H1 (cell line): ENCODE measurements around the gene SBF2. TPM values are rescaled to one million over a fixed set of nuclear protein-coding genes. Genes with fewer than 3 reads are reported as not detected.

Source experiments
- CTCF ChIA-PET: fragments of 300-600 bp; sonication (Branson Sonifier 250); formaldehyde crosslinking; loops from one replicate; lab custom pipeline; 2021; ENCODE audit not compliant: partially characterized antibody; lab: Charles Lee
- POLR2A ChIA-PET: fragments of 300-600 bp; sonication (Branson Sonifier 250); formaldehyde crosslinking; loops from one replicate; lab custom pipeline; 2021; ENCODE audit warnings: inconsistent platforms; ENCODE audit not compliant: partially characterized antibody; lab: Charles Lee
- DNase-seq, 2 experiments: peaks; one replicate each; pipeline versions ENCODE4 v3.0.0 to v3.0.0-alpha.2; 2010 to 2022; ENCODE audit warnings: low spot score in 2 of 2, low read depth in 1 of 2, mixed read lengths in 1 of 2
- FAIRE-seq: peaks from 2 replicates; lab custom pipeline; 2011; peaks lifted over from hg19 to GRCh38; lab: Jason Lieb, UNC
- H2AFZ ChIP-seq: 2 replicates; pipeline ENCODE4 v1.8.1; 2012; ENCODE audit warnings: low read length, inconsistent platforms
- H2AK5ac ChIP-seq: 2 replicates; pipeline ENCODE4 v1.6.1; 2013; ENCODE audit warnings: low read depth, low read length
- H2BK120ac ChIP-seq: replicated peaks from 2 replicates; pipeline ENCODE3; 2013; ENCODE audit warnings: low read depth, low read length, inconsistent platforms
- H2BK12ac ChIP-seq: 2 replicates; pipeline ENCODE4 v1.6.1; 2013; ENCODE audit warnings: low read depth, low read length
- H2BK15ac ChIP-seq: 2 replicates; pipeline ENCODE4 v1.6.1; 2013; ENCODE audit warnings: low read length
- H2BK20ac ChIP-seq: 2 replicates; pipeline ENCODE4 v1.6.1; 2013; ENCODE audit warnings: low read length
- H2BK5ac ChIP-seq: 2 replicates; pipeline ENCODE4 v1.6.1; 2013; ENCODE audit warnings: low read depth, low read length
- H3K14ac ChIP-seq: 2 replicates; pipeline ENCODE4 v1.6.1; 2013; ENCODE audit warnings: inconsistent platforms; ENCODE audit not compliant: insufficient read length
- H3K18ac ChIP-seq: 2 replicates; pipeline ENCODE4 v1.6.1; 2013; ENCODE audit warnings: low read length; ENCODE audit errors: extremely low read depth
- H3K23ac ChIP-seq: 2 replicates; pipeline ENCODE4 v1.6.1; 2013; ENCODE audit warnings: inconsistent platforms; ENCODE audit not compliant: insufficient read length
- H3K23me2 ChIP-seq: 2 replicates; pipeline ENCODE4 v1.6.1; 2013; ENCODE audit warnings: low read depth, low read length
- H3K27ac ChIP-seq: 2 replicates; pipeline ENCODE4 v1.6.1; 2011; ENCODE audit warnings: low read depth, low read length, inconsistent platforms
- H3K27me3 ChIP-seq, 4 experiments: replicated peaks in 1 of 4; 1 replicate in 1 of 4; 2 replicates in 3 of 4; pipeline versions ENCODE4 v1.6.1 to v1.8.1; 2011 to 2013; ENCODE audit warnings: low read length in 3 of 4, mild to moderate bottlenecking in 3 of 4, inconsistent platforms in 2 of 4, mixed read lengths in 2 of 4, moderate library complexity in 1 of 4; ENCODE audit not compliant: control insufficient read depth in 3 of 4, insufficient read depth in 3 of 4; ENCODE audit errors: extremely low read depth in 1 of 4
- H3K36me3 ChIP-seq, 4 experiments: 2 replicates each; pipeline versions ENCODE4 v1.6.1 to v1.8.1; 2011 to 2013; ENCODE audit warnings: mild to moderate bottlenecking in 4 of 4, low read length in 3 of 4, moderate library complexity in 2 of 4, control low read depth in 1 of 4, inconsistent platforms in 1 of 4; ENCODE audit not compliant: insufficient read depth in 4 of 4, control insufficient read depth in 2 of 4
- H3K4ac ChIP-seq: replicated peaks from 2 replicates; pipeline ENCODE3; 2013; ENCODE audit warnings: low read length, low read depth, mixed read lengths, inconsistent platforms; ENCODE audit not compliant: insufficient read length
- H3K4me1 ChIP-seq, 4 experiments: replicated peaks in 1 of 4; 1 replicate in 1 of 4; 2 replicates in 3 of 4; pipeline versions ENCODE4 v1.6.1 to v1.8.1; 2011 to 2013; ENCODE audit warnings: low read length in 3 of 4, inconsistent platforms in 2 of 4, mixed read lengths in 1 of 4; ENCODE audit not compliant: insufficient read depth in 4 of 4, control insufficient read depth in 3 of 4
- H3K4me2 ChIP-seq, 2 experiments: 2 replicates each; pipeline versions ENCODE4 v1.6.1 to v1.8.1; 2011 to 2013; ENCODE audit warnings: low read depth in 2 of 2, low read length in 2 of 2, control low read depth in 1 of 2, inconsistent platforms in 1 of 2, mild to moderate bottlenecking in 1 of 2; ENCODE audit not compliant: insufficient read depth in 1 of 2
- H3K4me3 ChIP-seq, 4 experiments: fragments of 200-600, 300-600 bp in 1 of 4; sonication (generic), shearing (Covaris generic), sonication (Bioruptor Twin) in 1 of 4; 2 replicates each; pipeline versions ENCODE4 v1.5.1 to v1.8.1; 2011 to 2016; ENCODE audit warnings: low read length in 4 of 4, low read depth in 3 of 4, control low read depth in 2 of 4, inconsistent platforms in 2 of 4, mild to moderate bottlenecking in 2 of 4, mixed read lengths in 1 of 4, moderate library complexity in 1 of 4; ENCODE audit not compliant: insufficient read depth in 2 of 4; ENCODE audit errors: extremely low read depth in 1 of 4
- H3K56ac ChIP-seq: replicated peaks from 2 replicates; pipeline ENCODE3; 2013; ENCODE audit warnings: low read depth, mild to moderate bottlenecking, mixed read lengths, low read length, inconsistent platforms; ENCODE audit not compliant: insufficient read length
- H3K79me1 ChIP-seq: 2 replicates; pipeline ENCODE4 v1.6.1; 2013; ENCODE audit warnings: low read depth, low read length, control low read depth
- H3K79me2 ChIP-seq, 2 experiments: 2 replicates each; pipeline versions ENCODE4 v1.6.1 to v1.8.1; 2012 to 2013; ENCODE audit warnings: low read length in 2 of 2, mild to moderate bottlenecking in 2 of 2, inconsistent platforms in 1 of 2; ENCODE audit not compliant: insufficient read depth in 2 of 2, control insufficient read depth in 1 of 2
- H3K9ac ChIP-seq, 4 experiments: replicated peaks in 1 of 4; 1 replicate in 1 of 4; 2 replicates in 3 of 4; pipeline versions ENCODE4 v1.6.1 to v1.8.1; 2011 to 2013; ENCODE audit warnings: low read depth in 3 of 4, low read length in 3 of 4, control low read depth in 2 of 4, mild to moderate bottlenecking in 2 of 4, moderate library complexity in 2 of 4, inconsistent platforms in 1 of 4; ENCODE audit errors: extremely low read depth in 1 of 4
- H3K9me3 ChIP-seq, 2 experiments: 2 replicates each; pipeline versions ENCODE4 v1.6.1 to v1.8.1; 2012 to 2013; ENCODE audit warnings: mild to moderate bottlenecking in 2 of 2, moderate library complexity in 2 of 2, control low read depth in 1 of 2, inconsistent platforms in 1 of 2, low read depth in 1 of 2, low read length in 1 of 2, mixed read lengths in 1 of 2; ENCODE audit not compliant: insufficient read depth in 2 of 2
- H4K20me1 ChIP-seq, 2 experiments: replicated peaks in 1 of 2; 2 replicates each; pipeline versions ENCODE3 to v1.8.1; 2011 to 2013; ENCODE audit warnings: inconsistent platforms in 2 of 2, low read length in 2 of 2, mild to moderate bottlenecking in 1 of 2; ENCODE audit not compliant: insufficient read depth in 2 of 2, control insufficient read depth in 1 of 2
- H4K5ac ChIP-seq: 2 replicates; pipeline ENCODE4 v1.6.1; 2013; ENCODE audit warnings: low read length, low read depth, mixed read lengths, inconsistent platforms; ENCODE audit not compliant: insufficient read length
- H4K8ac ChIP-seq: 2 replicates; pipeline ENCODE4 v1.8.0; 2013; ENCODE audit warnings: mild to moderate bottlenecking, moderate library complexity, low read length, inconsistent platforms; ENCODE audit not compliant: insufficient read depth; ENCODE audit errors: extremely low read depth
- H4K91ac ChIP-seq: replicated peaks from 2 replicates; pipeline ENCODE3; 2013; ENCODE audit warnings: low read length, mixed read lengths, inconsistent platforms; ENCODE audit not compliant: insufficient read length
- CHD1 ChIP-seq: IDR thresholded peaks from 2 replicates; pipeline ENCODE4 v1.6.1; 2012; ENCODE audit warnings: low read depth, low read length, improper control_type of control experiment
- YY1 ChIP-seq: IDR thresholded peaks from 2 replicates; pipeline ENCODE4 v1.6.1; 2011; ENCODE audit warnings: low read depth, mild to moderate bottlenecking, low read length
- WGBS, 2 experiments: shearing (Covaris generic) in 1 of 2; methylation state at CpG; one replicate each; pipeline versions ENCODE4 v1.1.6 to v1.1.7; 2013 to 2015; ENCODE audit warnings: low lambda C conversion rate in 2 of 2, mixed read lengths in 2 of 2, inconsistent platforms in 1 of 2, low coverage in 1 of 2, missing lambda C conversion rate in 1 of 2; ENCODE audit not compliant: insufficient replicate concordance in 2 of 2, insufficient coverage in 1 of 2, insufficient read length in 1 of 2; ENCODE audit errors: extremely low coverage in 1 of 2, missing lambda C conversion rate in 1 of 2; 5-methylcytosine and 5-hydroxymethylcytosine counted together
- polyA plus RNA-seq, 7 experiments: library from polyadenylated mRNA; depleted of rRNA in 3 of 7; stranded (reverse) in 5 of 7; unstranded in 2 of 7; fragments of >200 nt in 5 of 7; fragments of 200-250 nt in 2 of 7; gene quantifications; 1 replicate in 5 of 7; 2 replicates in 1 of 7; 4 replicates in 1 of 7; pipeline versions ENCODE4 v1.2.1 to v1.2.3, GENCODE V29; 2011 to 2013; ENCODE audit warnings: missing spikeins in 2 of 7, mixed read lengths in 2 of 7
- total RNA-seq: library from RNA; stranded (reverse); fragmentation: NEBNext Ultra II Directional; extraction: Animal tissue kit (Norgen Biotek cat#: 25700); gene quantifications from 2 replicates; pipeline ENCODE4 v1.2.1, GENCODE V29; 2021

SBF2 gene
- total and polyA plus RNA-seq, 2 of the 8 experiments (the other 6 are each of a cell fraction or from before 2014, with no cell fraction given) = 36.7 to 50.5 TPM

DNA sequence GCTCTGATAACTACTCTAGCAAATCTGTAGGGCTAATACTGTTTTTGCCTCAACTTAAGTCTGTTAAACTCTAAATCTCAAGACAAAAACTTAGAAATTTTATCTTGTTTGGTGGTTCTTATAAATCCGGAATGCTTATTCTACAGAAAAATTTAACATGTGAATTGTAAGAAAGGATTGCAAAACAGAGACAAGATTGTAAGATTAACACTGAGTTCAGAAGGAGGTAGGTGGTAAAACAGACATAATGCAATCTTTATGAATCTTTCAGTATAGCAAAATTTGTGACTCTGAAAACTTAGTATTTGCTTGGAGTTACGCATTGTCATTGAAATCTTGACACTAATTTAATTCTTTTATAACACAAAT is 263.9 kb downstream of the SBF2 start:
- H3K56ac ChIP-seq = no peak overlapping the region
- no peaks in the 10 kb centered on the region for H3K23me2 ChIP-seq
- no peak overlapping the region for H3K14ac ChIP-seq
- H3K27ac ChIP-seq = no peak overlapping the region
- H3K18ac ChIP-seq = no peak overlapping the region
- peaks cover 2 to 4% (median 3%) of the 10 kb centered on the region in 4 experiments; a peak in 3 of 8 replicates for H3K36me3 ChIP-seq
- H2AFZ ChIP-seq = no peak overlapping the region
- no peak overlapping the region for H4K8ac ChIP-seq
- no peak overlapping the region for H2BK5ac ChIP-seq
- no peaks in the 10 kb centered on the region for H4K20me1 ChIP-seq
- H2BK20ac ChIP-seq = no peak overlapping the region
- CTCF ChIA-PET = no interaction called here
- H3K79me2 ChIP-seq = no peaks in the 10 kb centered on the region
- H4K5ac ChIP-seq = no peak overlapping the region
- H3K4me2 ChIP-seq = no peak overlapping the region
- H2BK15ac ChIP-seq = no peak overlapping the region
- no peaks in the 10 kb centered on the region for H3K27me3 ChIP-seq
- no peak overlapping the region for H3K4ac ChIP-seq
- H3K4me1 ChIP-seq = no peaks in the 10 kb centered on the region
- H3K23ac ChIP-seq = no peak overlapping the region
- DNase-seq = no peak
- no peak overlapping the region for H2BK120ac ChIP-seq
- H2BK12ac ChIP-seq = no peak overlapping the region
- WGBS, 2 experiments = 78% methylated on average over 2 of the region's 2 CpGs; no CpG with 5 or more reads in 1 of the 2 experiments
- H4K91ac ChIP-seq = no peak overlapping the region
- no peaks in the 10 kb centered on the region for H3K79me1 ChIP-seq
- no peak overlapping the region for H2AK5ac ChIP-seq
- H3K4me3 ChIP-seq = no peak overlapping the region
- no peaks in the 10 kb centered on the region for H3K9me3 ChIP-seq
- FAIRE-seq = no peak
- no peak overlapping the region for H3K9ac ChIP-seq
- POLR2A ChIA-PET = no interaction called here
- TF ChIP-seq YY1 (no peak), CHD1 (no peak)
